RPMI8226 (cell line): ENCODE results near the gene GPN1.
A peak's percentile ranks its signal among the peaks of the same experiment; 100 is the strongest.
"Not testable (repeated sequence)": the region's sequence is repeated elsewhere in the genome, so short reads cannot be mapped to it uniquely, and the experiment has no call there.

Experiments used
- DNase-seq: peaks from one replicate; pipeline ENCODE4 v3.0.0-alpha.2; 2015

Gene GPN1

GRCh38 chr2:27672723-27673486, 44.1 kb downstream of the GPN1 start:
- DNase-seq: no peak

- DNase-seq: no peak
Measured at GRCh38 chr2:27680571-27680970, 51.7 kb downstream of the GPN1 start.

DNA sequence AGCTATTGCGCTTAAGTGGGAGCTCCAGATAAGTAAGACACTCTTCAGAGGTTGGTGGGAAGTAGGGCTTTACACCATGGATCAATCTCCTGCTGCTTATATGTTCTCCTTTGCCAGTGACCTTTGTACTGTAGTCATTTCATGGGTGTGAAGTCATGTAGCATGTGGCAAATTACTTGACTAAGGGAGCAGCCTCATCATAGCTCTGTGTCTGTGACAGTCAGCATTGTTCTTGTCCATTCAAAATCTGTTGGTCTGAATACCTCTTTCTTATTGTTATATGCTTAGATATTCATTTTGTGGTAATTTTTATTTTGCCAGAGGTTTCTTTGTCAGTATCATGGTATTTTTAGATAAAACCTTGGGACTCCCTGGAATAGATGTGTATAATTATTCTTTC, 53.0 kb downstream of the GPN1 start:
- no peak for DNase-seq

- DNase-seq: not testable (repeated sequence)
Measured at GRCh38 chr2:27682334-27682771, 53.5 kb downstream of the GPN1 start.

- peak; percentile 94 for DNase-seq
Measured at GRCh38 chr2:27683390-27684071, 54.7 kb downstream of the GPN1 start.

- not testable (repeated sequence) for DNase-seq
Measured at GRCh38 chr2:27685006-27685405, 56.2 kb downstream of the GPN1 start.

- DNase-seq: no peak
Measured at GRCh38 chr2:27685577-27685976, 56.7 kb downstream of the GPN1 start.

GRCh38 chr2:27687232-27687631, 58.4 kb downstream of the GPN1 start:
- no peak for DNase-seq

DNA sequence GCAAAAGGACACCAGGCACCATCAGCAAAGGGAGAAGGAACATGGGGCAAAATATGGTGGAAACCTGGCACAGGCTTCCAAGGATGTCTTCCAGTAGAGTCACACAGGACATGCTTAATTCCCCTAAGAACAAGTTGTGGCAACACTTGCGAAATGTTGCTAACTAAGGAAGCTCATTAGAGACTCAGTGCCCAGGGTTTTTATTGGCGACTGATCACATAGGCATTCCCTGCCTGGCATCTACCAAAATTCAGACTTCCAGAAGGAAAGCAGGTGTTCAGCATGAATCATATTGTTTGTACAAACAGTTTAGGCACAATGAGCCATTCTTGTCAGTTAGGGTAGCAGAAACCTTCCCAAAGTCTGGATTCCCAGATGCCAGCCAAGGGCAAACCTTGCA, 60.6 kb downstream of the GPN1 start:
- DNase-seq: no peak

DNA sequence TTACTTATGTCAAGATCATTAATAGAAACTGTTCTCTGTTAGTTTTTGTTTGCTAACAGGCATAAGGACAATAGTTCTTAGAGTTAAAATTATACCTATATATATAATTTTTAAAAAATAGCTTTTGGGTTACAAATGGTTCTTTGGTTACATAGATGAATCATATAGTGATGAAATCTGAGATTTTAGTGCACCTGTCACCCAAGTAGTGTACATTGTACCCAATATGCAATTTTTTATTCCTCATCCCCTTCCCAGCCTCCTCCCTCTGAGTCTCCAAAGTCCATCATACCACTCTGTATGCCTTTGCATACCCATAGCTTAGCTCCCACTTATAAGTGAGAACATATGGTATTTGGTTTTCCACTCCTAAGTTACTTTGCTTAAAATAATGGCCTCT, 61.2 kb downstream of the GPN1 start:
- DNase-seq: no peak

DNA sequence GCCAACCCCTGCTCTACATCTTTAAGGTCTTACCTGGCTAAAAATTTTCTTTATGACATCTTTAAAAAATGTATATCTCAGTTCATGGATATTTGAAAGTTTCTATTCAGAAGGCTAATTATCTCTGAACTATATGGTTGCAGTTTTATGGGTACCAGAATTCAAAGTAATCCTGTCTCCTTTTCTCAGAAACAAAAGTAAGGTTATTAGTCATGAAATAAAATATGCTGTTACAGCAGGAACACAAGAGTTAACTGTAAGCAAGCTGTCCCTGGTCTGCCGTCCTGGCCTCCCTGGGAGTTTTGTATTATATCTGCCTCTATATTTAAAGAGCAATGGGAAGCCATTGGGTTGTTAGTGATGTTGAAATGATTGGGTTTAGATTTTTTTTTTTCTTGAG, 68.8 kb downstream of the GPN1 start:
- DNase-seq: no peak
